HG03175 (cell line): ENCODE measurements around the gene SOX21.

Experiments used
- ATAC-seq: cut with Tn5 transposase; IDR thresholded peaks from one replicate; pipeline ENCODE4 v1.9.1; 2021; ENCODE audit warnings: mild to moderate bottlenecking, moderate library complexity; ENCODE audit not compliant: unreplicated experiment

Gene SOX21

DNA sequence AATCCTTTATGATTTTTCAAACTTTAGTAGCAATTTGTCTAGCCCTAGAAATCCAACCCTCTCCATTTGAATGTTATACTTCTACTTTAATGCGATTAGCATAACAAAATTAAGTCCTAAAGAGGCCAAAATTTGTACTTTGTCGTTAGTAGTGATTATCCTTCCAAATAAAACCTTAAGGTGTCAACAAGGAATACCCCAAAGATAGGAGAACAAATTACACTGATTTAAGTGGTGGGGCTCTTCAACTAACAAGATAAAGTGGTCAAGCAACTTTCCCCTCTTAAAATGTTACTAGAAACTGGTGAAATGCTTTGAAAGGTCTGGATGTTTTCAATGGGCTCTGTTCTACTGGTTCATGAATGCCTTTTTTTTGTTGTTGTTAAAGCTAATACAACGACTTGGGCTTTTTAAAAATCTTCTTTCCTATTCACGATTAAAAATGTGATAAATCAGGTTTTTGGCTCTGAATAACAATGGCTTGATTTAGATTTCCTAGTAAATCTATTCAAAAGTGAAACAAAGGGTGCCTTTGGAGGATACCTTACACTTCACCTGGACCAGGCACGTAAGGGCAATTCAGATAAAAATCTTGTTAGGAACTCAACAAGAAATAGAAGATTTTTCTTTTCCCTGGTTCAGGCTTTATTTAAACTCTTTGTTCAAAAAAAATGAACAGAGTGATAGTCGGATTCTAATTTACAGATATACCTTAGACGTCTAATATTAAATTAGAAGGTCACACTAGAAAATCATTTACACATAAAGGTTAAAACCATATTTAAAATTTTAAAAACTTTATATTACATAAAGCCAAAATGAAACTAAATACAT is 3.1 kb downstream of the SOX21 start:
- ATAC-seq: no peak

DNA sequence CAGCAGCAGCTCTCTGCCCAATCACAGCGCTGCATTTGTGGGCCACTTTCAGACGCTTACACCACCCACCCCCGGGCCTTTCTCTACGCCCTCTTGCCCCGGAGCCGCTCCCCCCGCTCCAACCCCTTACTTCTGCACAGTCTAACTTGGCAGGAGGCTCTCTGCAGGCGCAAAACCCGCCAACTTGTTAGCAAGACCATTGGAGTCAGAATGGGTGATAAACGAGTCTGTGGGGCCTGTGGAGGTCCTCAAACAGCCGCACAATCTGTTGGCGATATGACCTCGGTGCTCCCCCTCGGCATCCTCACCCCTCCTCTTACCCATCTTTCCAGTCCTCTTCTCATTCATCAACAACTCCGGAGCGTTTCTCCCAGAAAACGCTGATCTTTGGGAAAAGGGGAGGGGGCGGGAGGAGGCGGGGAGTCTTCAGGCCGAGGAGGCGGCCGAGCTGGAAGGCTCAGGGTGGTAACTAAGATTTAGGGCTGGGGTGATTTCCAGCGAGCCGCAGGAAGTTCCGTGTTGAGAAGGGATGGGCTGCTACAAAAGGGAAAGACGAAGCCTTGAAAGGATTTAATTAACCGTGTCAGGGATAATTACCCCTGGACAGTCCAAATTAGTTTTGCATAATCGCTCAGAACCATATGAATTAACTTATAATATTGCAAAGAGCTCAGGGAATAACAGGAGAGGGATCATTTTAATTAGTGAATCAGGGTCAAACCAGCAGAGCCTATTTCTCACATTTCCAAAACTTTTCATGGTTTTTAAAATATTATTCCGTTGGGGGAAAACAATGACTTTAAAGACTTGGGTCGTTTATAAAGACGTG is 4.1 kb downstream of the SOX21 start:
- no peak for ATAC-seq

- ATAC-seq: no peak
Observed at GRCh38 chr13:94707400-94708021, 4.8 kb downstream of the SOX21 start.

- ATAC-seq: no peak
Observed at GRCh38 chr13:94706843-94707399, 5.4 kb downstream of the SOX21 start.

DNA sequence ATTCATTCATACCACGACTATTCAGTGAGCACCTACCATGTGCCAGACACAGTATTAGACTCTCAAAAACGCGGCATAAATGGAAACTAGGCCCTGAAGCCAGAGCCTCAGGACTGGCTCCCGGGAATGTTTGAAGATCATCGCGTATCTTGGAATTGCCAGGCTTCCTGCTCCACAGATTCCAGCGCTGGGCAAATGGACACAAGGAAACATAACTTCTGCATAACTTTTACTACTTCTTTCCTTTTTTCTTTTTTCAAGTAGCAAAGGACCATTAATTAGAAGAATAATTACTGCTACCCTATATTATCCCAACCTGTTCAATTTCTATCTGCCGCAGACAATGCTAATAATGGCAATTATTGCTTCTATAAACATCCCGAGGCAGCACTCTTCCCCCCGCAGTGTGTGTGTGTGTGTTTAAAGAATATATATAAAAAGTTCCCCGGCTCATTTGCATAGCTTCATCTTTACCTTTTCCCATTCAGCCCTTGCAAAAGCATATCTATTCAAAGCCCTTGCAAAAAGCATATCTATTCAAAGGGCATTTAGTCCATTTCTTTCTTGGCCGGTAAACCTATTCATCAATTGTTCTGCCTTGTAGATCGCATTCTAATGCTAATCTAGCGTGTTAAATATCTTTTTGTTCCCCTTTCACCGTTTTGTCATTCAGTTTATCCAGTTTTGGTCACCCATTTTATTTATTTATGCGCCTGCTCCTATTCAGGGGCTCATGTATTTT is 6.1 kb downstream of the SOX21 start:
- no peak for ATAC-seq

- no peak for ATAC-seq
Observed at GRCh38 chr13:94705081-94706030, 7.0 kb downstream of the SOX21 start.

DNA sequence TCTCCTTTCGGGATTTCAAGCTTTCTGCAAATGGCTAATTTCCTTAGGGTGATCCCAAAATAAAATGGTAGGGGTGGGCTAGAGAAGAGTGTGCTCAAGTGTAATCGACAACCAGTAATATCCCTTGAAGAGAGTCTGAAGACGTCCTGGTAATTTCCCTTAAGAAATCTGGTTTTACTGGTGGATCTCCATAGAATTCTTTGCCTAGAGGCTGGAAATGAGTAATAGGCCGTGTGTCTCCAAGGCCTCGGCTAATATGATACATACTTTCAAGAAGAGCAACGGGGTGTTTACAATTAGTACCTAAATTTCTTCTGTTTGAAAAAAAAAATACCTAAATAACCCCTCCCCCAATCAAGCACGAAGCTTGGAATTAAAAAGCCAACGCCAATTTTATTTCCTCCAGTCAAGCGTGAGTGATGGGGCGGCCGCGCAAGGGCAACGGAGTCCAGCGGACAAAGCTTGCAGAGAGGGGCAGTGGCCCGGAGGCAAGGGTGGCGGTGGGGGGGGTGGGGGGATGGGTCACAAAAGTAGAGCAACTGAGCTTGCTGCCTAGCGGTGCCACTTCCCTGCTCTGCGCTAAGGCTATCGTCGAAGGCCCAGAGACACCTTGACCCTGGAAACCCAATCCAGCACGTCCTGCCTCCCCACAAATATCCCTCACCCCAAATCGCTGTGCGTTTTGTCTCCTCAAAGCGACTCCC is 7.8 kb downstream of the SOX21 start:
- no peak for ATAC-seq

DNA sequence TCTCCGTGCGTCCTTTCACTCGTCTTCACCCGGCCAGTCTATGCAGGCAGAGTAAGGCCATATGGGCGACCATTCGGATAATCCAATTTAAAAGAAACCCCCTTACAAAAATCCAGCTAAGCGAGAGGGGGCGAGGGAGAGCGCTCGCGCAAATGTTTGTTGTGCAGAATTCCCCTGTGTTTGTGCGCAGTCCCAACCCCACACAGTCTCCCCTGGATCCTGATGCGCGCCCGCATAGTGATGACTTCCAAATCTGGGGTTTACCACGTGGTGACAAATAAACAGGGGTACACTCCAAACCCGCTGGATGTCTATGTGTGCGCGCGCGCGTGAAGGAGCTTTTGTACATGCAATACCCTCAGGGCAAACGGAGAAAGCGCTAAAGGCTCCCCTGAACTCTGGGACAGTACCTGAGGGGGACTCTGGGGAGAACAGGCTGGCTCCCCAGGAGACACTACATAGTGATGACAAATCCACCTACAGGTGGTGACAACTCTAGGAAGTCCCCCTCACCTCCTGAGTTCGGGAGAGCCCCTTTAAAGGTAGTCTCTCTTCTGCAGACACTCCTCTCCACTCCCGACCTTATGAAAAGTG is 8.5 kb downstream of the SOX21 start:
- no peak for ATAC-seq

GRCh38 chr13:94703271-94703670 is 9.1 kb downstream of the SOX21 start:
- ATAC-seq: no peak

DNA sequence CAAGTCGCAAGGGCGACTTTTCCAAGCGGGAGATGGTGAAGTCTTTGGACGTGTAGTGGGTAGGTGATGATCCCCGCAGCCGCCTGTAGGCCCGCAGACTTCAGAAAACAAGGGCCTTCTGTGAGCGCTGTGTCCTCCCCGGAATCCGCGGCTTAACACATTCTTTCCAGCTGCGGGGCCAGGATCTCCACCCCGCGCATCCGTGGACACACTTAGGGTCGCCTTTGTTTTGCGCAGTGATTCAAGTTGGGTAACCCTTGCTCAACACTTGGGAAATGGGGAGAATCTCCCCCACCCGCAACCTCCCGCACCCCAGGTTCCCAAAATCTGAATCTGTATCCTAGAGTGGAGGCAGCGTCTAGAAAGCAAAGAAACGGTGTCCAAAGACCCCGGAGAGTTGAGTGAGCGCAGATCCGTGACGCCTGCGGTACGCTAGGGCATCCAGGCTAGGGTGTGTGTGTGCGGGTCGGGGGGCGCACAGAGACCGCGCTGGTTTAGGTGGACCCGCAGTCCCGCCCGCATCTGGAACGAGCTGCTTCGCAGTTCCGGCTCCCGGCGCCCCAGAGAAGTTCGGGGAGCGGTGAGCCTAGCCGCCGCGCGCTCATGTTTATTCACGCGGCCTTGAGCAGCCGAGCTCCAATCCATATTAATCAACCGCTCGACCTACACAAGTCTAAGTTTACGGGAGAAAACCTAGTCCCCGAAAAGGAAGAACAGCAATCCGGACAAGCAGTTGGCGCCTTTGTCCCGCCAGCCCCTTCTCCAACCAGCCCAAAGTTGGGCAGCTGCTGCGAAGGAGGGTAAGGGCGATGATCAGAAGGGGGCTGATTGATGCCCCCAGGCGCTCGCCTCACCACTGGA is 9.9 kb downstream of the SOX21 start:
- ATAC-seq: no peak

- ATAC-seq: no peak
Observed at GRCh38 chr13:94701313-94702180, 10.8 kb downstream of the SOX21 start.

DNA sequence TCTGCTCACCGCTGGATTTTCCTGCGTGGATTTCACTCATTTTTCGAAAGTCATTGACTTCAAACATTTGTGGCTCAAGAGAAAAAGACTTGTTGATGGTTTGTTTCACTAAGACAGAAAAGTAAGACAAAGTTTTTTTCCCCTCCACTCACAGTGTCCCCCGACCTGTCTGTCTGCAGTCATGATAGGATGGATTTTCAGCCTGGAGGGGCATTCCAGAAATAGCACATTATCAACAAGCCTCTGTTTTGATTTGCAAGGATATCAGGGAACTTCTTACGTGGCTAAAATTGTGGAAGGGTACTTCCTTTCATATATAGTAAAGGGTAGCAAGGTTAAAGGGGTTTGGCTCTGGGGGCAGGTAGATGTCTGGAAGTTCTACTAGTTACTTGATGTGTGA is 11.8 kb downstream of the SOX21 start:
- no peak for ATAC-seq

GRCh38 chr13:94700051-94700535 is 12.3 kb downstream of the SOX21 start:
- no peak for ATAC-seq

GRCh38 chr13:94696171-94696570 is 16.2 kb downstream of the SOX21 start:
- no peak for ATAC-seq

DNA sequence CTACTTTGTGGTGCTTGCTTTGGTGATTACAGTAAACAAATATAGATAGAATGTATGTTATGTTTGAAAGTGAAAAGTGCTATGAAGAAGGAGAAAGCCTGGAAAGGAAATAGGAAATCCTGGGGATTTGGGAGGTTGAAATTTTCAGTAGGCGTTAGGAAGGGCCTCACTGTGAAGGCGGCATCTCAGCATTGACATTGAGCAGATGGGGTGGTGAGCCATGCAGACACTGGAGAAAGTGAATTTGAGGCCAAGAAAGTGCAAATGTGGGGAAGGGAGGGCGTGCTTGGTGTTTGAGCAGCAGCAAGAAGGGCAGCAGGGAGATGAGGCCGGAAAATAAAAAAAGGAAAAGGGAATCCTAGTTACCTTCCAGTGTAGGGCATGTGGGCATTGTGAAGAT is 20.3 kb downstream of the SOX21 start:
- no peak for ATAC-seq

DNA sequence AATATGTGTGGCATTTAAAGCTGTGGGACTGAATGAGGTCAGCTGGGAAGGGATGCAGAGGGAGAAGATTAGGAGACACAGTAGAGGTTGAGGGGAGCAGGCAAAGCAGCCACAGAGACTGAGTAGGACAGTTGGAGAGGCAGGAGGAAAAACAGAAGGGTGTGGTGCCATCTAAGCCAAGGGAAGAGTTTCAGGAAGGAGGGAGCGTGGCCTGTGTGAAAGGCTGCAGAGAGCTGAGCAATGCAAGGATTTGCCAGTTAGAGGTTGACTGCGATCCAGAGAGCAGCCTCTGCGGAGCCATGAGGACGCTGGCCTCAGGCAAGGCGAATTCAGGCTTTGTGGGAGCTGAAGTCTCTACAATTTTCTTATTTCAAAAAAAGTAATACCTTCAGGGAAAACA is 28.9 kb downstream of the SOX21 start:
- no peak for ATAC-seq

- ATAC-seq: no peak
Observed at GRCh38 chr13:94682229-94682628, 30.1 kb downstream of the SOX21 start.
